Right atrium auricular region (tissue), 2 donors: ENCODE data around the gene SMAP1. TPM values are rescaled to one million over a fixed set of nuclear protein-coding genes. Genes with fewer than 3 reads are reported as not detected.
A peak's percentile ranks its signal among the peaks of the same experiment; 100 is the strongest.

Experiments
- DNase-seq: peaks from one replicate; pipeline ENCODE4 v3.0.0-alpha.2; 2019; ENCODE audit warnings: low spot score
- H3K27ac ChIP-seq, 2 donors: fragments of 200-600 bp; sonication (generic); 1 replicate in 1 of 2; 2 replicates in 1 of 2; pipeline ENCODE4 v1.5.1; 2016 to 2019
- H3K27me3 ChIP-seq, 2 donors: fragments of 200-600 bp; sonication (generic); one replicate each; pipeline versions ENCODE4 v1.5.1 to v1.6.0; 2017 to 2019
- H3K36me3 ChIP-seq: fragments of 200-600 bp; sonication (generic); one replicate; pipeline ENCODE4 v1.5.1; 2016
- H3K4me1 ChIP-seq, 2 donors: fragments of 200-600 bp; sonication (generic); one replicate each; pipeline versions ENCODE4 v1.5.1 to v1.6.0; 2017 to 2019
- H3K4me3 ChIP-seq, 2 donors: fragments of 200-600 bp; sonication (generic); 1 replicate in 1 of 2; 2 replicates in 1 of 2; pipeline ENCODE4 v1.5.1; 2017 to 2019; ENCODE audit warnings: mild to moderate bottlenecking in 1 of 2, moderate library complexity in 1 of 2
- H3K9me3 ChIP-seq, 2 donors: fragments of 200-600 bp; sonication (generic); one replicate each; pipeline ENCODE4 v1.5.1; 2019
- CTCF ChIP-seq, 2 donors: fragments of 200-600 bp; sonication (generic); IDR thresholded peaks; one replicate each; pipeline ENCODE4 v1.5.1; 2019; ENCODE audit warnings: antibody characterized with exemption in 2 of 2
- total RNA-seq, 2 donors: library from RNA; depleted of rRNA; stranded (reverse); fragments of >200 nt; gene quantifications; one replicate each; pipeline ENCODE4 v1.1.0, GENCODE V29; 2016

Gene SMAP1
- total RNA-seq, 2 donors from 2014 or later, result 23.7 to 30.4 TPM

GRCh38 chr6:70684794-70685493, 17.3 kb downstream of the SMAP1 start:
- DNase-seq, result no peak
- no peaks in the 10 kb centered on the region for H3K27me3 ChIP-seq
- H3K4me3 ChIP-seq, result no peak overlapping the region
- no peaks in the 10 kb centered on the region for H3K36me3 ChIP-seq
- H3K9me3 ChIP-seq, result no peaks in the 10 kb centered on the region
- no peak for TF ChIP-seq CTCF (IDR thresholded peaks at IDR 0.05)
- no peak overlapping the region for H3K27ac ChIP-seq
- H3K4me1 ChIP-seq, result peaks cover 0 to 22% of the 10 kb centered on the region in 2 donors

GRCh38 chr6:70685494-70686180, 18.0 kb downstream of the SMAP1 start:
- Histone ChIP-seq H3K9me3 (peaks cover 0 to 1% of the 10 kb centered on the region in 2 donors), H3K4me3 (no peak overlapping the region), H3K36me3 (no peaks in the 10 kb centered on the region), H3K27ac (no peak overlapping the region), H3K4me1 (peaks cover 0 to 22% of the 10 kb centered on the region in 2 donors), H3K27me3 (no peaks in the 10 kb centered on the region)
- no peak for TF ChIP-seq CTCF (IDR thresholded peaks at IDR 0.05)
- no peak for DNase-seq

GRCh38 chr6:70686548-70687133, 19.0 kb downstream of the SMAP1 start:
- Histone ChIP-seq H3K27me3 (no peaks in the 10 kb centered on the region), H3K4me1 (peaks cover 0 to 22% of the 10 kb centered on the region in 2 donors), H3K9me3 (peaks cover 0 to 7% of the 10 kb centered on the region in 2 donors), H3K36me3 (no peaks in the 10 kb centered on the region), H3K27ac (no peak overlapping the region), H3K4me3 (no peak overlapping the region)
- DNase-seq, result no peak
- TF ChIP-seq CTCF (IDR thresholded peaks at IDR 0.05), result peak; percentile 61 to 90

- no peaks in the 10 kb centered on the region for H3K4me1 ChIP-seq
- H3K27me3 ChIP-seq, result no peaks in the 10 kb centered on the region
- DNase-seq, result no peak
- no peak for TF ChIP-seq CTCF (IDR thresholded peaks at IDR 0.05)
- H3K9me3 ChIP-seq, result peaks cover 0 to 7% of the 10 kb centered on the region in 2 donors
- H3K36me3 ChIP-seq, result no peaks in the 10 kb centered on the region
- H3K4me3 ChIP-seq, result no peak overlapping the region
- H3K27ac ChIP-seq, result no peak overlapping the region
These were observed 26.2 kb downstream of the SMAP1 start for GRCh38 chr6:70693887-70694286.

- H3K4me3 ChIP-seq, result no peak overlapping the region
- H3K27me3 ChIP-seq, result no peaks in the 10 kb centered on the region
- H3K4me1 ChIP-seq, result no peaks in the 10 kb centered on the region
- H3K9me3 ChIP-seq, result peaks cover 0 to 7% of the 10 kb centered on the region in 2 donors
- no peak overlapping the region for H3K27ac ChIP-seq
- no peak for DNase-seq
- H3K36me3 ChIP-seq, result no peaks in the 10 kb centered on the region
- TF ChIP-seq CTCF (IDR thresholded peaks at IDR 0.05), result no peak
These were observed 26.7 kb downstream of the SMAP1 start for GRCh38 chr6:70694371-70694770.
